K562 (cell line): ENCODE results near the gene CIB2. TPM values are rescaled to one million over a fixed set of nuclear protein-coding genes. Genes with fewer than 3 reads are reported as not detected.

Source experiments
- ATF1 ChIP-seq, 2 experiments: fragments of 450-650 bp in 1 of 2; IDR thresholded peaks; 2 replicates each; pipeline ENCODE4 v1.6.1; 2016; ENCODE audit warnings: missing compliant biosample characterization in 1 of 2, missing genetic modification characterization in 1 of 2
- CHCHD3 ChIP-seq: fragments of 250-450 bp; sonication (Bioruptor Pico); IDR thresholded peaks from 2 replicates; pipeline ENCODE4 v2.1.2; 2022; ENCODE audit warnings: mild to moderate bottlenecking
- E2F8 ChIP-seq: fragments of 450-650 bp; IDR thresholded peaks from 2 replicates; pipeline ENCODE4 v1.7.1; 2018; ENCODE audit warnings: mild to moderate bottlenecking, low read depth; ENCODE audit not compliant: partially characterized antibody
- E4F1 ChIP-seq: fragments of 250-450 bp; sonication (Bioruptor Pico); IDR thresholded peaks from 2 replicates; pipeline ENCODE4 v1.5.0; 2021; ENCODE audit warnings: mild to moderate bottlenecking, borderline replicate concordance
- PHB2 ChIP-seq: fragments of 450-650 bp; IDR thresholded peaks from 2 replicates; pipeline ENCODE4 v1.6.1; 2017; ENCODE audit warnings: low read depth
- PHF8 ChIP-seq: fragments of 200-600 bp; sonication (generic); IDR thresholded peaks from 2 replicates; pipeline ENCODE4 v1.6.1; 2012; ENCODE audit warnings: mixed run types, mild to moderate bottlenecking, inconsistent platforms, low read length, moderate library complexity, borderline replicate concordance
- SP1 ChIP-seq: sonication (generic); formaldehyde crosslinking; IDR thresholded peaks from 2 replicates; pipeline ENCODE4 v1.8.1; 2022; ENCODE audit warnings: mild to moderate bottlenecking, missing genetic modification reagents
- SUPT5H ChIP-seq: fragments of 450-650 bp; IDR thresholded peaks from 2 replicates; pipeline ENCODE4 v1.6.1; 2016
- TBL1XR1 ChIP-seq, 2 experiments: IDR thresholded peaks; 2 replicates each; pipeline ENCODE4 v1.6.1; 2012; ENCODE audit warnings: improper control_type of control experiment in 2 of 2, low read length in 2 of 2, mild to moderate bottlenecking in 1 of 2
- U2AF2 ChIP-seq: fragments of 200-400 bp; formaldehyde crosslinking; optimal IDR thresholded peaks from 2 replicates; pipeline ENCODE3; 2017; ENCODE audit warnings: low read depth, mild to moderate bottlenecking, low read length
- ZHX1 ChIP-seq: fragments of 150-350 bp; conservative IDR thresholded peaks from 2 replicates; pipeline ENCODE4 v1.6.1; 2014; ENCODE audit warnings: low read length
- ZNF133 ChIP-seq: fragments of 250-450 bp; sonication (Bioruptor Pico); IDR thresholded peaks from 2 replicates; pipeline ENCODE4 v1.4.0; 2020; ENCODE audit warnings: mild to moderate bottlenecking
- ZNF766 ChIP-seq: fragments of 200-800 bp; sonication (Bioruptor generic); conservative IDR thresholded peaks from 2 replicates; pipeline ENCODE4 v1.6.1; 2016; ENCODE audit warnings: missing genetic modification characterization, missing compliant biosample characterization
- polyA plus RNA-seq, 8 experiments: library from polyadenylated mRNA; depleted of rRNA in 4 of 8; stranded (reverse) in 5 of 8; unstranded in 3 of 8; fragments of >200 nt; fragmentation: Nextera tagmentation in 2 of 8; fragmentation: Illumina TruSeq in 1 of 8; extraction: Ambion mirVana in 2 of 8; extraction: Trizol in 1 of 8; gene quantifications; 2 replicates each; pipeline versions ENCODE4 v1.2.1 to v1.2.3, GENCODE V29; 2011 to 2014; ENCODE audit warnings: inconsistent platforms in 1 of 8, missing spikeins in 1 of 8
- total RNA-seq, 7 experiments: library from RNA; depleted of rRNA in 6 of 7; stranded (reverse); fragments of >200 nt in 6 of 7; fragmentation: Illumina TruSeq in 2 of 7; extraction: Trizol in 2 of 7; gene quantifications; 2 replicates each; pipeline versions ENCODE4 v1.2.1 to v1.2.3, GENCODE V29; 2011 to 2021; ENCODE audit warnings: low replicate concordance in 1 of 7
- TF ChIP-seq, protein P1 (sequence below): fragments of 450-650 bp; IDR thresholded peaks from 2 replicates; pipeline ENCODE4 v1.6.1; 2016; ENCODE audit warnings: borderline replicate concordance

CIB2 gene
- total and polyA plus RNA-seq, 9 of the 15 experiments (the other 6 are each of a cell fraction or from before 2014, with no cell fraction given) = 1.5 to 37.4 (median 19.4) TPM

- TF ChIP-seq ZNF766 (CRISPR knock-in tag) (0 out of 2 replicates have a peak, but pooled peaks have one; percentile 28), PHB2 (no peak), E4F1 (CRISPR knock-in tag) (no peak), SUPT5H (peak; percentile 84), E2F8 (peak; percentile 57), ZNF133 (no peak), U2AF2 (no peak), CHCHD3 (no peak), ATF1 (CRISPR knock-in tag; IDR thresholded peaks at IDR 0.05) (no peak), ATF1 (tag; IDR thresholded peaks at IDR 0.05) (peak; percentile 4; the same call in 1 of the 2 replicates), TBL1XR1 (IDR thresholded peaks at IDR 0.05; ENCODE audit: low read length in 2 of 2) (no peak; a peak in 1 of 4 replicates), SP1 (peak; percentile 47; the same call in 1 of the 2 replicates), ZHX1 (no peak), PHF8 (peak; percentile 71; the same call in 1 of the 2 replicates)
- TF ChIP-seq, protein P1, sequence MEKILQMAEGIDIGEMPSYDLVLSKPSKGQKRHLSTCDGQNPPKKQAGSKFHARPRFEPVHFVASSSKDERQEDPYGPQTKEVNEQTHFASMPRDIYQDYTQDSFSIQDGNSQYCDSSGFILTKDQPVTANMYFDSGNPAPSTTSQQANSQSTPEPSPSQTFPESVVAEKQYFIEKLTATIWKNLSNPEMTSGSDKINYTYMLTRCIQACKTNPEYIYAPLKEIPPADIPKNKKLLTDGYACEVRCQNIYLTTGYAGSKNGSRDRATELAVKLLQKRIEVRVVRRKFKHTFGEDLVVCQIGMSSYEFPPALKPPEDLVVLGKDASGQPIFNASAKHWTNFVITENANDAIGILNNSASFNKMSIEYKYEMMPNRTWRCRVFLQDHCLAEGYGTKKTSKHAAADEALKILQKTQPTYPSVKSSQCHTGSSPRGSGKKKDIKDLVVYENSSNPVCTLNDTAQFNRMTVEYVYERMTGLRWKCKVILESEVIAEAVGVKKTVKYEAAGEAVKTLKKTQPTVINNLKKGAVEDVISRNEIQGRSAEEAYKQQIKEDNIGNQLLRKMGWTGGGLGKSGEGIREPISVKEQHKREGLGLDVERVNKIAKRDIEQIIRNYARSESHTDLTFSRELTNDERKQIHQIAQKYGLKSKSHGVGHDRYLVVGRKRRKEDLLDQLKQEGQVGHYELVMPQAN = peak; percentile 65; the same call in 1 of the 2 replicates
These were observed 18.0 kb upstream of the CIB2 start, which contains the start of gene IDH3A (continued) for GRCh38 chr15:78149068-78149804.
